ENCODE data around the gene INKA2. TPM values are rescaled to one million over a fixed set of nuclear protein-coding genes. Genes with fewer than 3 reads are reported as not detected.

INKA2 gene
- total RNA-seq, 1 experiment from 2014 or later, result 12.3 TPM

GRCh38 chr1:111738436-111739193 lies 580 bp downstream of the INKA2 start:
- H3K36me3 Mint-ChIP-seq (ENCODE audit: insufficient read depth in 1 of 3, low read depth in 3 of 3), result no peaks in the 10 kb centered on the region
- H4K5ac ChIP-seq (ENCODE audit: insufficient read length, low read depth, low read length), result no peak overlapping the region
- H3K79me1 ChIP-seq (ENCODE audit: insufficient read depth, low read depth, low read length, poor library complexity, severe bottlenecking), result no peaks in the 10 kb centered on the region
- peaks cover 19% of the 10 kb centered on the region for H3K23me2 ChIP-seq (ENCODE audit: insufficient read length, low read depth, low read length, poor library complexity, severe bottlenecking)
- no peak overlapping the region for H2AFZ ChIP-seq (ENCODE audit: low read length)
- H3T11ph ChIP-seq (ENCODE audit: low read length), result no peak overlapping the region
- H3K4me3 Mint-ChIP-seq, result peak overlapping the region; percentile 90 to 92
- H2BK15ac ChIP-seq (ENCODE audit: low read depth, low read length), result no peak overlapping the region
- H3K18ac ChIP-seq (ENCODE audit: insufficient read length, low read depth, low read length), result no peak overlapping the region
- H2AK5ac ChIP-seq (ENCODE audit: insufficient read length, low read length), result no peak overlapping the region
- H2BK5ac ChIP-seq (ENCODE audit: insufficient read length, low read length), result no peak overlapping the region
- H4K20me1 ChIP-seq (ENCODE audit: control insufficient read depth, insufficient read depth, insufficient read length), result no peaks in the 10 kb centered on the region
- no peaks in the 10 kb centered on the region; a peak in 1 of 5 replicates for H3K9me3 Mint-ChIP-seq
- peak; percentile 82 for DNase-seq
- H3K23ac ChIP-seq (ENCODE audit: insufficient read length, low read depth, low read length), result no peak overlapping the region
- no peak overlapping the region; the same call in 1 of the 2 replicates for H3K14ac ChIP-seq (ENCODE audit: insufficient read depth, low read length)
- no peaks in the 10 kb centered on the region for H3K9me3 ChIP-seq (ENCODE audit: control insufficient read depth, low read depth, low read length)
- no peak overlapping the region for H2BK120ac ChIP-seq (ENCODE audit: low read depth, low read length, poor library complexity, severe bottlenecking)
- no peak overlapping the region for H2BK20ac ChIP-seq (ENCODE audit: low read depth, low read length, poor library complexity, severe bottlenecking)
- no CpG with 5 or more reads among the region's 61 CpGs for WGBS (ENCODE audit: extremely low coverage, insufficient read length, low lambda C conversion rate)
- H3K27me3 ChIP-seq (ENCODE audit: insufficient read depth, low read length), result no peaks in the 10 kb centered on the region
- TF ChIP-seq, protein P1, sequence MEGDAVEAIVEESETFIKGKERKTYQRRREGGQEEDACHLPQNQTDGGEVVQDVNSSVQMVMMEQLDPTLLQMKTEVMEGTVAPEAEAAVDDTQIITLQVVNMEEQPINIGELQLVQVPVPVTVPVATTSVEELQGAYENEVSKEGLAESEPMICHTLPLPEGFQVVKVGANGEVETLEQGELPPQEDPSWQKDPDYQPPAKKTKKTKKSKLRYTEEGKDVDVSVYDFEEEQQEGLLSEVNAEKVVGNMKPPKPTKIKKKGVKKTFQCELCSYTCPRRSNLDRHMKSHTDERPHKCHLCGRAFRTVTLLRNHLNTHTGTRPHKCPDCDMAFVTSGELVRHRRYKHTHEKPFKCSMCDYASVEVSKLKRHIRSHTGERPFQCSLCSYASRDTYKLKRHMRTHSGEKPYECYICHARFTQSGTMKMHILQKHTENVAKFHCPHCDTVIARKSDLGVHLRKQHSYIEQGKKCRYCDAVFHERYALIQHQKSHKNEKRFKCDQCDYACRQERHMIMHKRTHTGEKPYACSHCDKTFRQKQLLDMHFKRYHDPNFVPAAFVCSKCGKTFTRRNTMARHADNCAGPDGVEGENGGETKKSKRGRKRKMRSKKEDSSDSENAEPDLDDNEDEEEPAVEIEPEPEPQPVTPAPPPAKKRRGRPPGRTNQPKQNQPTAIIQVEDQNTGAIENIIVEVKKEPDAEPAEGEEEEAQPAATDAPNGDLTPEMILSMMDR (conservative IDR thresholded peaks at IDR 0.05), result no peak
- peaks cover 25% of the 10 kb centered on the region for H3K4me1 ChIP-seq (ENCODE audit: insufficient read depth, low read length)
- peaks cover 34% of the 10 kb centered on the region for H3K27me3 Mint-ChIP-seq (ENCODE audit: low read depth)
- no peak overlapping the region for H3K4ac ChIP-seq (ENCODE audit: low read depth, low read length)
- H3K79me2 ChIP-seq (ENCODE audit: insufficient read depth, low read length), result no peaks in the 10 kb centered on the region; the same call in 1 of the 2 replicates
- no peak overlapping the region for H4K91ac ChIP-seq (ENCODE audit: insufficient read length, low read depth, low read length)
- no peak overlapping the region for H3K56ac ChIP-seq (ENCODE audit: insufficient read length, low read depth, low read length)
- peaks cover 10 to 15% of the 10 kb centered on the region in 2 experiments for H3K4me1 Mint-ChIP-seq
- peak overlapping the region; percentile 8 for H3K9ac ChIP-seq (ENCODE audit: extremely low read depth, insufficient read length, low read length)
- H3K27ac Mint-ChIP-seq, result peak overlapping the region; percentile 50 to 97 (median 94); a peak in 4 of 7 replicates
- no peak overlapping the region for H2BK12ac ChIP-seq (ENCODE audit: insufficient read length, low read depth, low read length)
- peak overlapping the region; percentile 81 for H3K4me2 ChIP-seq (ENCODE audit: insufficient read depth, insufficient read length, low read length)
- H4K8ac ChIP-seq (replicated peaks; ENCODE audit: insufficient read length, low read depth, low read length), result no peak overlapping the region
- no peak overlapping the region for H3K27ac ChIP-seq (ENCODE audit: insufficient read length, low read depth, low read length)
